GM23338 (cell line): Measurements from ENCODE around the gene NADK2. TPM values are rescaled to one million over a fixed set of nuclear protein-coding genes. Genes with fewer than 3 reads are reported as not detected.

ENCODE experiments used
- ATAC-seq: fragments of 200-7000 bp; cut with Tn5 transposase; 3 replicates; pipeline ENCODE4 v1.9.1; 2020
- DNase-seq: peaks from one replicate; pipeline ENCODE4 v3.0.0-alpha.2; 2015; ENCODE audit warnings: low spot score
- H2AFZ ChIP-seq: fragments of 200-600 bp; sonication (generic); 2 replicates; pipeline ENCODE4 v1.8.0; 2016; ENCODE audit warnings: antibody characterized with exemption, mild to moderate bottlenecking, moderate library complexity
- H3F3A ChIP-seq: fragments of 200-600 bp; sonication (generic); replicated peaks from 2 replicates; pipeline ENCODE4 v1.8.0; 2017; ENCODE audit warnings: antibody characterized with exemption, mixed run types, low read depth
- H3K27ac ChIP-seq: fragments of 200-600 bp; sonication (generic); 2 replicates; pipeline ENCODE4 v1.6.1; 2016; ENCODE audit warnings: low read depth
- H3K27me3 ChIP-seq: fragments of 200-600 bp; sonication (generic); 2 replicates; pipeline ENCODE4 v1.8.0; 2016; ENCODE audit warnings: mild to moderate bottlenecking, mixed run types, moderate library complexity; ENCODE audit not compliant: insufficient read depth
- H3K36me3 ChIP-seq: fragments of 200-600 bp; sonication (generic); 2 replicates; pipeline ENCODE4 v1.8.0; 2016; ENCODE audit warnings: mild to moderate bottlenecking; ENCODE audit not compliant: insufficient read depth
- H3K4me1 ChIP-seq: fragments of 200-600 bp; sonication (generic); 2 replicates; pipeline ENCODE4 v1.8.0; 2016; ENCODE audit warnings: mild to moderate bottlenecking, moderate library complexity; ENCODE audit not compliant: insufficient read depth
- H3K4me2 ChIP-seq: fragments of 200-600 bp; sonication (generic); 2 replicates; pipeline ENCODE4 v1.7.1; 2017; ENCODE audit warnings: mixed run types
- H3K4me3 ChIP-seq: fragments of 200-600 bp; sonication (generic); 2 replicates; pipeline ENCODE4 v1.6.1; 2016; ENCODE audit warnings: mixed run types
- H3K79me2 ChIP-seq: fragments of 200-600 bp; sonication (generic); replicated peaks from 2 replicates; pipeline ENCODE4 v1.8.0; 2017; ENCODE audit warnings: mild to moderate bottlenecking; ENCODE audit not compliant: insufficient read depth
- H3K9me2 ChIP-seq: fragments of 200-600 bp; sonication (generic); 2 replicates; pipeline ENCODE4 v1.8.0; 2017; ENCODE audit not compliant: insufficient read depth
- H4K20me1 ChIP-seq: fragments of 200-600 bp; sonication (generic); replicated peaks from 2 replicates; pipeline ENCODE4 v1.8.0; 2017; ENCODE audit warnings: mild to moderate bottlenecking; ENCODE audit not compliant: insufficient read depth
- H3K27ac Mint-ChIP-seq: 2 replicates; pipeline ENCODE4 v1.8.0; 2020; ENCODE audit warnings: inconsistent platforms, mild to moderate bottlenecking, moderate library complexity, mixed read lengths
- H3K27me3 Mint-ChIP-seq: 3 replicates; pipeline ENCODE4 v1.8.0; 2022; ENCODE audit warnings: low read depth, mild to moderate bottlenecking, moderate library complexity, mixed read lengths, inconsistent platforms; ENCODE audit not compliant: insufficient read depth, poor library complexity
- H3K36me3 Mint-ChIP-seq: 3 replicates; pipeline ENCODE4 v1.8.0; 2021; ENCODE audit warnings: low read depth, mild to moderate bottlenecking, inconsistent platforms, moderate library complexity, mixed read lengths
- H3K4me1 Mint-ChIP-seq: 3 replicates; pipeline ENCODE4 v1.8.0; 2020; ENCODE audit warnings: mild to moderate bottlenecking, inconsistent platforms, mixed read lengths
- H3K4me3 Mint-ChIP-seq: 3 replicates; pipeline ENCODE4 v1.8.0; 2021; ENCODE audit warnings: moderate library complexity, mild to moderate bottlenecking, inconsistent platforms, mixed read lengths
- H3K9me3 Mint-ChIP-seq: 3 replicates; pipeline ENCODE4 v1.8.0; 2020; ENCODE audit warnings: moderate library complexity, mild to moderate bottlenecking, inconsistent platforms, mixed read lengths
- EZH2phosphoT487 ChIP-seq: fragments of 200-600 bp; sonication (generic); IDR thresholded peaks from one replicate; pipeline ENCODE4 v1.8.1; 2018; ENCODE audit warnings: antibody characterized with exemption; ENCODE audit not compliant: unreplicated experiment
- NANOG ChIP-seq: IDR thresholded peaks from 2 replicates; pipeline ENCODE4 v1.6.1; 2016; ENCODE audit warnings: antibody characterized with exemption, borderline replicate concordance
- POLR2AphosphoS5 ChIP-seq: IDR thresholded peaks from 2 replicates; pipeline ENCODE4 v1.6.1; 2016; ENCODE audit warnings: antibody characterized with exemption, low read depth
- ZNF114 ChIP-seq: fragments of 250-450 bp; sonication (Bioruptor Pico); IDR thresholded peaks from 2 replicates; pipeline ENCODE4 v1.5.0; 2020; ENCODE audit warnings: mild to moderate bottlenecking, moderate library complexity
- polyA plus RNA-seq: library from polyadenylated mRNA; unstranded; fragments of >200 nt; fragmentation: Nextera tagmentation; extraction: Ambion mirVana; gene quantifications from 2 replicates; pipeline ENCODE4 v1.2.1, GENCODE V29; 2016
- total RNA-seq: library from RNA; depleted of rRNA; stranded (reverse); fragments of >200 nt; shearing (Covaris generic); gene quantifications from 2 replicates; pipeline ENCODE4 v1.2.3, GENCODE V29; 2014
- TF ChIP-seq, protein P1 (sequence below): fragments of 250-450 bp; sonication (Bioruptor Pico); IDR thresholded peaks from 2 replicates; pipeline ENCODE4 v1.5.0; 2020; ENCODE audit warnings: mild to moderate bottlenecking, moderate library complexity
- TF ChIP-seq, protein P2 (sequence below): IDR thresholded peaks from 2 replicates; pipeline ENCODE4 v1.6.1; 2016; ENCODE audit warnings: antibody characterized with exemption

The NADK2 gene
- total and polyA plus RNA-seq, 2 experiments from 2014 or later, result 4.5 to 16.0 TPM

DNA sequence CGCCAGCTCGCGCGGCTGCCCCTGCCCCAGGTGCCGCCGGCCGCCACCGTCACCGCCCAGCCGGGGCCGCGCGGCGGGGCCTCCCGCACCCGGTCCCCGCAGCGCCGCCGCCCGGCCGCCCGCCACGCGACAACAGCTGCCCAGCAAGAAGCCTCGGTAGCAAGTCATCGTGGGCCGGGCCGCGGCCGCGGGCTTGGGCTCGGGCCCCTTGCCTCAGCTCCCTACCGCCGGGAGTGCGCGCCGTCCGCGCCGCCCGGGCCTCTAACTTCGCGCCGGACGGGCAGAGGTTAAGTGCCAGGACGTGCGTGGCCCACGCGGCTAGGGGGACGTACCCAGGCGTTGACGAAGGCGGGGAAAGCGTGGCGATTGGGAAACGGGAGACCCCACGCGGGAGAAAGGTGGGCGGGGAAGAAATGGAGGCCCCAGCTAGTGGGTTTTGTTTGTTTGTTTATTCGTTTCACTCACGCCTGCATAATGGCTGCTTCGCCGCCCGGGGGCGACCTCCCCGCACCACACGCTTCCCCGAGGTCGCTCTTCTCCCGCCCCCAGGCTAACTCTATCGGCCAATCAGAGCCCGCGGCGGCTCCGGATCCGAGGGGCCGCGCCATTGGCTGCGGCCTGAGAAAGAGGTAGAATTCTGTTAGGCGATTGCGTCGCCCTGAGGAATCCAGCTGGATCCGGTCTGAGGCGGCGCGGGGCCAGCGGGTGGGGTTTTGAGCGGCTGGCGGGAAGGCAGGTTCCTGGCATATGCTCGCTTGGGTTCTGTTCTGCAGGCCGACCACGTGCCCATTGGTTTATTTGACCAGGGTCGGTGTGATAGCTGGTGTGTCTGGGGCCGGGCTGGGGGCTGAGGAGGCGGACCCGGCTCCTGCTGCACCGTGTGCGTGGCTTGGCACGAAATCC is at the start of gene NADK2 (continued):
- TF ChIP-seq, protein P1, sequence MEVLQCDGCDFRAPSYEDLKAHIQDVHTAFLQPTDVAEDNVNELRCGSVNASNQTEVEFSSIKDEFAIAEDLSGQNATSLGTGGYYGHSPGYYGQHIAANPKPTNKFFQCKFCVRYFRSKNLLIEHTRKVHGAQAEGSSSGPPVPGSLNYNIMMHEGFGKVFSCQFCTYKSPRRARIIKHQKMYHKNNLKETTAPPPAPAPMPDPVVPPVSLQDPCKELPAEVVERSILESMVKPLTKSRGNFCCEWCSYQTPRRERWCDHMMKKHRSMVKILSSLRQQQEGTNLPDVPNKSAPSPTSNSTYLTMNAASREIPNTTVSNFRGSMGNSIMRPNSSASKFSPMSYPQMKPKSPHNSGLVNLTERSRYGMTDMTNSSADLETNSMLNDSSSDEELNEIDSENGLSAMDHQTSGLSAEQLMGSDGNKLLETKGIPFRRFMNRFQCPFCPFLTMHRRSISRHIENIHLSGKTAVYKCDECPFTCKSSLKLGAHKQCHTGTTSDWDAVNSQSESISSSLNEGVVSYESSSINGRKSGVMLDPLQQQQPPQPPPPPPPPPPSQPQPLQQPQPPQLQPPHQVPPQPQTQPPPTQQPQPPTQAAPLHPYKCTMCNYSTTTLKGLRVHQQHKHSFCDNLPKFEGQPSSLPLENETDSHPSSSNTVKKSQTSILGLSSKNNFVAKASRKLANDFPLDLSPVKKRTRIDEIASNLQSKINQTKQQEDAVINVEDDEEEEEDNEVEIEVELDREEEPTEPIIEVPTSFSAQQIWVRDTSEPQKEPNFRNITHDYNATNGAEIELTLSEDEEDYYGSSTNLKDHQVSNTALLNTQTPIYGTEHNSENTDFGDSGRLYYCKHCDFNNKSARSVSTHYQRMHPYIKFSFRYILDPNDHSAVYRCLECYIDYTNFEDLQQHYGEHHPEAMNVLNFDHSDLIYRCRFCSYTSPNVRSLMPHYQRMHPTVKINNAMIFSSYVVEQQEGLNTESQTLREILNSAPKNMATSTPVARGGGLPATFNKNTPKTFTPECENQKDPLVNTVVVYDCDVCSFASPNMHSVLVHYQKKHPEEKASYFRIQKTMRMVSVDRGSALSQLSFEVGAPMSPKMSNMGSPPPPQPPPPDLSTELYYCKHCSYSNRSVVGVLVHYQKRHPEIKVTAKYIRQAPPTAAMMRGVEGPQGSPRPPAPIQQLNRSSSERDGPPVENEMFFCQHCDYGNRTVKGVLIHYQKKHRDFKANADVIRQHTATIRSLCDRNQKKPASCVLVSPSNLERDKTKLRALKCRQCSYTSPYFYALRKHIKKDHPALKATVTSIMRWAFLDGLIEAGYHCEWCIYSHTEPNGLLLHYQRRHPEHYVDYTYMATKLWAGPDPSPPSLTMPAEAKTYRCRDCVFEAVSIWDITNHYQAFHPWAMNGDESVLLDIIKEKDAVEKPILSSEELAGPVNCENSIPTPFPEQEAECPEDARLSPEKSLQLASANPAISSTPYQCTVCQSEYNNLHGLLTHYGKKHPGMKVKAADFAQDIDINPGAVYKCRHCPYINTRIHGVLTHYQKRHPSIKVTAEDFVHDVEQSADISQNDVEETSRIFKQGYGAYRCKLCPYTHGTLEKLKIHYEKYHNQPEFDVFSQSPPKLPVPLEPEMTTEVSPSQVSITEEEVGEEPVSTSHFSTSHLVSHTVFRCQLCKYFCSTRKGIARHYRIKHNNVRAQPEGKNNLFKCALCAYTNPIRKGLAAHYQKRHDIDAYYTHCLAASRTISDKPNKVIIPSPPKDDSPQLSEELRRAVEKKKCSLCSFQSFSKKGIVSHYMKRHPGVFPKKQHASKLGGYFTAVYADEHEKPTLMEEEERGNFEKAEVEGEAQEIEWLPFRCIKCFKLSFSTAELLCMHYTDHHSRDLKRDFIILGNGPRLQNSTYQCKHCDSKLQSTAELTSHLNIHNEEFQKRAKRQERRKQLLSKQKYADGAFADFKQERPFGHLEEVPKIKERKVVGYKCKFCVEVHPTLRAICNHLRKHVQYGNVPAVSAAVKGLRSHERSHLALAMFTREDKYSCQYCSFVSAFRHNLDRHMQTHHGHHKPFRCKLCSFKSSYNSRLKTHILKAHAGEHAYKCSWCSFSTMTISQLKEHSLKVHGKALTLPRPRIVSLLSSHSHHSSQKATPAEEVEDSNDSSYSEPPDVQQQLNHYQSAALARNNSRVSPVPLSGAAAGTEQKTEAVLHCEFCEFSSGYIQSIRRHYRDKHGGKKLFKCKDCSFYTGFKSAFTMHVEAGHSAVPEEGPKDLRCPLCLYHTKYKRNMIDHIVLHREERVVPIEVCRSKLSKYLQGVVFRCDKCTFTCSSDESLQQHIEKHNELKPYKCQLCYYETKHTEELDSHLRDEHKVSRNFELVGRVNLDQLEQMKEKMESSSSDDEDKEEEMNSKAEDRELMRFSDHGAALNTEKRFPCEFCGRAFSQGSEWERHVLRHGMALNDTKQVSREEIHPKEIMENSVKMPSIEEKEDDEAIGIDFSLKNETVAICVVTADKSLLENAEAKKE, result no peak
- TF ChIP-seq POLR2AphosphoS5, result peak; percentile 71

DNA sequence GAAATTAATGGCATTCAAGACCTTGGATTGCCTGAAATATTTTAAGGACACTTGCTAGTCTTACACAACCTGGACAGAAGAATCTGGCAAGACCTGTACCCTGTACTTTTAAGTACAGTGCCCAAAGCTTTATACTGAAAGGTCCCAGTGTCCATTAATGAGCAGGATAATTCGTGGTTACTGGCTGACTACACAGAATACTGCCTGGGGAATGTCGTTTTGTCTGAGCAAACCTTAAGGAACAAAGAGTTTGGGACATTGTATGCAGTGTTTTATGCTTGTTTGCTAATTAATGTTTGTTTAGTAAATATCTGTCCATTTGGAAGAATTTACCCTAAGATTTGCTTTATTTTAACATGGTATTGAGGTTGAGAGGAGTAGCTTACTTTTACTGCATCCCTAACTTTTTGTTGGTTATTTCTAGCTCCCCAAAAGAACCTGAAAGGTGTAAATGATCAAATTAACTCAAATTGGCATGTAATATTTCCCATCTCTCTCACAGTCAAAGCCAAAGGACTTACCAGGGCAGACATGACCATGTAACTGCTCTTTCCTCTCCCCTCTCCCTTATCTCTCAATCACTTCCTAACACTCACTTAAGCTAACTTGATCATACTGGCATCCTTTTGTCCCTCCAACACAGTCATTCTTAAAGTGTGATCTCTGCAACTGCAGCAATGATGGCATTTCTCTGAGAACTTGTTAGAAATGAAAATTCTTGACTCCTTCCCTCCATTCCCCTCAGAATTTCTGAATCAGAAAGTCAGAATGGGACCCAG is 44.3 kb upstream of the NADK2 start:
- Histone ChIP-seq H3K79me2 (no peaks in the 10 kb centered on the region), H3K27me3 (no peaks in the 10 kb centered on the region), H3K9me2 (no peaks in the 10 kb centered on the region), H3K36me3 (no peaks in the 10 kb centered on the region), H4K20me1 (no peaks in the 10 kb centered on the region), H3K27ac (no peak overlapping the region), H3K4me3 (no peak overlapping the region), H3F3A (no peaks in the 10 kb centered on the region), H2AFZ (no peak overlapping the region), H3K4me1 (no peaks in the 10 kb centered on the region), H3K4me2 (no peak overlapping the region)
- no peak overlapping the region for H3K27ac Mint-ChIP-seq
- ATAC-seq (no peak), DNase-seq (no peak)
- no peaks in the 10 kb centered on the region; the same call in 2 of the 3 replicates for H3K9me3 Mint-ChIP-seq
- H3K4me1 Mint-ChIP-seq, result peaks cover 2% of the 10 kb centered on the region; the same call in 1 of the 3 replicates
- no peaks in the 10 kb centered on the region for H3K36me3 Mint-ChIP-seq
- no peak overlapping the region for H3K4me3 Mint-ChIP-seq
- peaks cover 1% of the 10 kb centered on the region for H3K27me3 Mint-ChIP-seq
- TF ChIP-seq, protein P2, sequence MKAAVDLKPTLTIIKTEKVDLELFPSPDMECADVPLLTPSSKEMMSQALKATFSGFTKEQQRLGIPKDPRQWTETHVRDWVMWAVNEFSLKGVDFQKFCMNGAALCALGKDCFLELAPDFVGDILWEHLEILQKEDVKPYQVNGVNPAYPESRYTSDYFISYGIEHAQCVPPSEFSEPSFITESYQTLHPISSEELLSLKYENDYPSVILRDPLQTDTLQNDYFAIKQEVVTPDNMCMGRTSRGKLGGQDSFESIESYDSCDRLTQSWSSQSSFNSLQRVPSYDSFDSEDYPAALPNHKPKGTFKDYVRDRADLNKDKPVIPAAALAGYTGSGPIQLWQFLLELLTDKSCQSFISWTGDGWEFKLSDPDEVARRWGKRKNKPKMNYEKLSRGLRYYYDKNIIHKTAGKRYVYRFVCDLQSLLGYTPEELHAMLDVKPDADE, result no peak
- TF ChIP-seq EZH2phosphoT487, result no peak
- TF ChIP-seq ZNF114 (CRISPR knock-in tag), result no peak
- TF ChIP-seq NANOG, result no peak
- TF ChIP-seq, protein P1, result no peak
